Upper lobe of right lung (tissue), 1 donor: ENCODE results near the gene AP2B1. TPM values are rescaled to one million over a fixed set of nuclear protein-coding genes. Genes with fewer than 3 reads are reported as not detected.

Experiments
- ATAC-seq: fragments of 200-7000 bp; cut with Tn5 transposase; one replicate; pipeline ENCODE4 v1.9.1; 2020; ENCODE audit warnings: mild to moderate bottlenecking, moderate library complexity
- DNase-seq: peaks from one replicate; pipeline ENCODE4 v3.0.0-alpha.2; 2020
- H3K27ac ChIP-seq: fragments of 200-600 bp; one replicate; pipeline ENCODE4 v1.8.0; 2022
- H3K27me3 ChIP-seq: fragments of 200-600 bp; one replicate; pipeline ENCODE4 v1.8.0; 2022; ENCODE audit warnings: mild to moderate bottlenecking
- H3K36me3 ChIP-seq: fragments of 200-600 bp; one replicate; pipeline ENCODE4 v1.8.0; 2022
- H3K4me1 ChIP-seq: fragments of 200-600 bp; one replicate; pipeline ENCODE4 v1.8.0; 2022
- H3K4me3 ChIP-seq: fragments of 200-600 bp; one replicate; pipeline ENCODE4 v1.8.0; 2022; ENCODE audit warnings: mild to moderate bottlenecking
- H3K9me3 ChIP-seq: fragments of 200-600 bp; one replicate; pipeline ENCODE4 v1.8.0; 2022
- intact Hi-C: fragments of 100-400 bp; cut with DNase I; formaldehyde crosslinking; loops from one replicate; pipeline ENCODE4 v1.11.0; 2022
- total RNA-seq: library from RNA; stranded (reverse); fragmentation: NEBNext Ultra II Directional; extraction: Animal tissue kit (Norgen Biotek cat#: 25700); gene quantifications from one replicate; pipeline ENCODE4 v1.2.1, GENCODE V29; 2021
- TF ChIP-seq, protein P1 (sequence below): fragments of 200-600 bp; IDR thresholded peaks from one replicate; pipeline ENCODE4 v1.8.0; 2022; ENCODE audit warnings: antibody characterized with exemption
- donor health status: DM: no; HTN: yes; CAD: no; lungs with severe emphysema.

AP2B1 gene
- total RNA-seq, 1 donor from 2014 or later = 153 TPM

DNA sequence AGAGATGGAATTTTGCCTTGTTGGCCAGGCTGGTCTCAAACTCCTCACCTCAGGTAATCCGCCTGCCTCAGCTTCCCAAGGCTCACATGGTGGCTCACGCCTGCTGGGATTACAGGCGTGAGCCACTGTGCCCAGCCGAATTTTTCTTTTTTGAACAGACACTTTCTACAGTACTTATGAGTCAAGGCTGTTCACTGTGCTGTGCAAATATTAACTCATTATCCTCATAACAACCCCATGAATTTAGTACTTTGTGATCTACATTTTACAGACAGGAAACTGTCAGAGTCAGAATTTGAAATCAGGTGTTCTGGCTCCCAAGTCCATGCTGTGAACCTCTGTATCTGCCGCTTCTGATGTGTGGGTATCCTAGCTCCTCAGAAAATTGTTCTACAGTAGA, 118.6 kb downstream of the AP2B1 start:
- H3K36me3 ChIP-seq = peaks cover 25% of the 10 kb centered on the region
- no peak for DNase-seq
- intact Hi-C loops = no loop called here
- H3K27me3 ChIP-seq = no peaks in the 10 kb centered on the region
- H3K9me3 ChIP-seq = no peaks in the 10 kb centered on the region
- peaks cover 8% of the 10 kb centered on the region for H3K4me1 ChIP-seq
- ATAC-seq = peak; percentile 73
- peak overlapping the region; percentile 14 for H3K27ac ChIP-seq
- TF ChIP-seq, protein P1, sequence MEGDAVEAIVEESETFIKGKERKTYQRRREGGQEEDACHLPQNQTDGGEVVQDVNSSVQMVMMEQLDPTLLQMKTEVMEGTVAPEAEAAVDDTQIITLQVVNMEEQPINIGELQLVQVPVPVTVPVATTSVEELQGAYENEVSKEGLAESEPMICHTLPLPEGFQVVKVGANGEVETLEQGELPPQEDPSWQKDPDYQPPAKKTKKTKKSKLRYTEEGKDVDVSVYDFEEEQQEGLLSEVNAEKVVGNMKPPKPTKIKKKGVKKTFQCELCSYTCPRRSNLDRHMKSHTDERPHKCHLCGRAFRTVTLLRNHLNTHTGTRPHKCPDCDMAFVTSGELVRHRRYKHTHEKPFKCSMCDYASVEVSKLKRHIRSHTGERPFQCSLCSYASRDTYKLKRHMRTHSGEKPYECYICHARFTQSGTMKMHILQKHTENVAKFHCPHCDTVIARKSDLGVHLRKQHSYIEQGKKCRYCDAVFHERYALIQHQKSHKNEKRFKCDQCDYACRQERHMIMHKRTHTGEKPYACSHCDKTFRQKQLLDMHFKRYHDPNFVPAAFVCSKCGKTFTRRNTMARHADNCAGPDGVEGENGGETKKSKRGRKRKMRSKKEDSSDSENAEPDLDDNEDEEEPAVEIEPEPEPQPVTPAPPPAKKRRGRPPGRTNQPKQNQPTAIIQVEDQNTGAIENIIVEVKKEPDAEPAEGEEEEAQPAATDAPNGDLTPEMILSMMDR = no peak
- H3K4me3 ChIP-seq = no peak overlapping the region

DNA sequence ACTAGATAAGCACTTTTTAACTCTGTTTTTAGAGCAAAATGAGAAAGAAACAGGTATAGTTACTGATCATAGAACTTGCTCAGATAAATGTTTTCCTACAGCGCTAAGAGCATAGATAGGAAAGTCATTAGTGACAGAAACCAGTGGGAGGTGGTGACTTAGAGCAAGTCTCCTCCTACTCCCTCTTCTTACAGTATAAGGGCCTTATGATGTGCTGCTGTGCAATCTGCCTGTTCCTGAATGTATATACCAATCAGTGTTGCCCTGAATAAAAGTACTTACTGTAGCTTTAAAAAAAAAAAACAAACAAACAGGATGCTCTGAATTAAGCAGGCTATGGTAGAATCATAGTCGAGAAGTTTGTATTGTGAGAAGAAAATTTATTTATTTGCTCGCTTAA, 121.0 kb downstream of the AP2B1 start:
- no peaks in the 10 kb centered on the region for H3K27me3 ChIP-seq
- no peak overlapping the region for H3K27ac ChIP-seq
- H3K36me3 ChIP-seq = peaks cover 42% of the 10 kb centered on the region
- ATAC-seq (no peak), DNase-seq (no peak)
- no peak overlapping the region for H3K4me3 ChIP-seq
- H3K4me1 ChIP-seq = peaks cover 8% of the 10 kb centered on the region
- intact Hi-C loops = no loop called here
- TF ChIP-seq, protein P1 = no peak
- H3K9me3 ChIP-seq = no peaks in the 10 kb centered on the region

DNA sequence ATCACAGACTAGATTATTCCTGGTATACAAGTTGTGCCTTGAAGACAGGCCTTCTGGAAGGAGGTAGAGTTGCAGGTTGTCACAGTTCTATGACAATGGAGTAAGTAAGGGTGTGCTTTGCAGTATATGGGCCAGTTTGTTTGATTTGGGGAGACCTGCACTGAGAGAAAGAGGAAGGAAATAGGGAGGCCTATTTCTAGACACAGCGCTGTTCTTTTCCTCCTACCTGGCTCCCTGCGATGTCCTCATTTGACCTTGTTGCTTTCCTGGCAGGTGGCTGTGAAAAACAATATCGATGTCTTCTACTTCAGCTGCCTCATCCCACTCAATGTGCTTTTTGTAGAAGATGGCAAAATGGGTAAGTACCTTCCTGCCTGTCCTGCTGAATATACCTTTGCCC, 121.8 kb downstream of the AP2B1 start:
- H3K9me3 ChIP-seq = no peaks in the 10 kb centered on the region
- no peaks in the 10 kb centered on the region for H3K27me3 ChIP-seq
- peaks cover 8% of the 10 kb centered on the region for H3K4me1 ChIP-seq
- H3K4me3 ChIP-seq = no peak overlapping the region
- intact Hi-C loops = no loop called here
- no peak overlapping the region for H3K27ac ChIP-seq
- H3K36me3 ChIP-seq = peaks cover 46% of the 10 kb centered on the region
- TF ChIP-seq, protein P1 = no peak
- no peak for ATAC-seq
- DNase-seq = no peak

DNA sequence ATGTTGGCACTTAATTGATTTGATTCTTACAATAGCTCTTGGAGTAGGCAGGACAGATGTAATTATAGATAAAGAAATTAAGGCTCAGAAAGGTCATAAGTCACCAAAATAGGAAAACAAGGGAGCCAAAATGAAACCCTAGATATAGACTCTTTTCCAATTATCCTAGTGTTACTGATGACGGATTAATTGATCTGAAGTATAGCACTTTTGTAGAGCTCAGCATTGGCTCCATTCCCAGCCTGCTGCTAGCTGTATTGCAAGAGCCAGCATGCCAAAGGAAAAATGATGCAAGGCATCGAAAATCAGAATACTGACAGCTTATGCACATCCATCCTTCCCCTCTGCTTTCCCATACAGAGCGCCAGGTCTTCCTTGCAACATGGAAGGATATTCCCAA, 122.8 kb downstream of the AP2B1 start:
- intact Hi-C loops = no loop called here
- TF ChIP-seq, protein P1 = no peak
- H3K4me1 ChIP-seq = peaks cover 8% of the 10 kb centered on the region
- DNase-seq (no peak), ATAC-seq (no peak)
- H3K9me3 ChIP-seq = no peaks in the 10 kb centered on the region
- H3K4me3 ChIP-seq = no peak overlapping the region
- H3K36me3 ChIP-seq = peaks cover 46% of the 10 kb centered on the region
- H3K27me3 ChIP-seq = no peaks in the 10 kb centered on the region
- H3K27ac ChIP-seq = no peak overlapping the region

DNA sequence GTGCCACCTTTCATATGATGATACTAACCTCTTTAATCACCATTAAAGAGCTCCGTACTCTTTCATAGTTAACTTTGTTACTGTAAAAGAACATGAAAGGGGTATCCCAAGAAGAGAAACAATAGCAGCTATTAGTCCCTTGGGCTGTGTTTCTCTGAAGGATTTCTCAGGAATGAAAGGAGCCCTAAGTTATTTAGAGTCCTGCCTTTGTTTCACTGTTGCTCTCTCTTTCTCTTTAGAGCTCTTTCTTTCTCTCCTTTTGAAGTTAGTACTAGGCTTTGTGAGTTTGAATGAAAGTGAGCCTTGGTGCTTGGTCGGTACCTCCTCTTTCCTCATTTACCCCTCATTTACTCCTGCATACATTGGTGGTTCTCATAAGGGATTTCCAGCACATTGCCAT, 123.8 kb downstream of the AP2B1 start:
- ATAC-seq (no peak), DNase-seq (no peak)
- peaks cover 54% of the 10 kb centered on the region for H3K36me3 ChIP-seq
- intact Hi-C loops = no loop called here
- TF ChIP-seq, protein P1 = no peak
- peaks cover 7% of the 10 kb centered on the region for H3K4me1 ChIP-seq
- H3K27ac ChIP-seq = no peak overlapping the region
- no peaks in the 10 kb centered on the region for H3K27me3 ChIP-seq
- no peaks in the 10 kb centered on the region for H3K9me3 ChIP-seq
- no peak overlapping the region for H3K4me3 ChIP-seq

DNA sequence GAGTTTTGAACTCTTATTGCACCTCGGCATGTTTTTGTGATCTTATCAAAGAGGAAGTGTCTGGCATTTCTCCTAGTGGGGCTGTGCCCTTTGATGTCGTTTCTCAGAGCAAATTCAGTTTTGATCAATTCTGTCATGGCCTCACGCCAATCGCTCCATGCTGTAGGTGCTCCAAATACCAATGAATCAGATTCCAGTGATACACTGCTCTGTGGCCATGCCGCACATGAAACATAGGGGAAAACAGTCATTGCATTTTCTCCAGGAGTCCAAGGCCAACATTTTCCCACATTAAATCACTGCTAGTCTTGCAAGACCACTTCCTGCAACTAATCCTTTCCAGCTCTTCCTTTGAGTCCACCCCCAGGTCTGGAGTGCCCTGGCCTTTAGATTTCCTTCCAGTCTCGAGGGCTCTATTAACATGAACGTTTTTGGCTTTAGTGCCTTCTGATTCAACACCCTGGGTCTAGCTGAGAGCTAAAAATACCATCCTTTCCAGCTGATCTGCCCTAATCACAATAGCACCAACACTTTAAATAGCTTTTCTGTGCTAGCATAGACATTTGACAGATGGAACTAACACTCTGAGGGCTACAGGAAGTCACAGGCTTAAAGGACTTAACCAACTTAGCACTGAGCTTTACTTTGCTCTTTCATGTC, 126.1 kb downstream of the AP2B1 start:
- Histone ChIP-seq H3K27me3 (no peaks in the 10 kb centered on the region), H3K27ac (no peak overlapping the region), H3K9me3 (no peaks in the 10 kb centered on the region), H3K4me1 (peaks cover 26% of the 10 kb centered on the region), H3K36me3 (peaks cover 59% of the 10 kb centered on the region), H3K4me3 (no peak overlapping the region)
- intact Hi-C loops = no loop called here
- no peak for DNase-seq
- TF ChIP-seq, protein P1 = no peak
- peak; percentile 11 for ATAC-seq
